ACHN (cell line): Measurements from ENCODE around the gene PPIF.

Source experiments
- DNase-seq: peaks from one replicate; pipeline ENCODE4 v3.0.0-alpha.2; 2015
- in situ Hi-C: cut with HindIII; loops from 2 replicates; pipeline ENCODE4 v1.10.0; 2017; ENCODE audit warnings: low sequenced_read_pairs, low pct_ligation_motif_present, low pct_unique_long_range_greater_than_20kb

PPIF gene

DNA sequence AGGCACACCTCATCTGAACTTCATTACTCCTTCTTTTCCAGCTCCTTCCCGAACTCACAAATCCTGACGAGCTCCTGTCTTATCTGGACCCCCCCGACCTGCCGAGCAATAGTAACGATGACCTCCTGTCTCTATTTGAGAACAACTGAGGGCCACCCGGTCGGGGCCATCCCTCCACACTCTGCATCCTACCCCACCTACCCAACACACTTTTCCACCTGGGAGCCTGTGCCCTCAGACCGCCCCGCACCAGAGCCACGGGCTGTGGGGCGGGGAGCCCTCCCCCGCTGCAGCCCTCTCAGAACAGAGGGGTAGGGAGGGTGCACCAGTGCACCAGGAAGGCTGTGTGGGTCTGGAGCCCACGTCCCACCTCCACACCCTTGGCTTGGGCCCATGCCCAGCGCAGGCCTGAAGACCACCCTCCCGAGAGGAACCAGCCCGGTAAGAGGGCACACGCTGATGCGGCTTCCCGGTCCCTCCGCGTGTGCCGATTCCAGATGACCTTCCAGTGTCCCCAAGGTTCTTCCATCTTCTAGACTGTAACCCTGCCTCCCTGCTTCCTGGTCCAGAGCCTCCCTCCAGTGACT is 34.6 kb upstream of the PPIF start:
- in situ Hi-C loops = no loop called here
- DNase-seq = no peak

DNA sequence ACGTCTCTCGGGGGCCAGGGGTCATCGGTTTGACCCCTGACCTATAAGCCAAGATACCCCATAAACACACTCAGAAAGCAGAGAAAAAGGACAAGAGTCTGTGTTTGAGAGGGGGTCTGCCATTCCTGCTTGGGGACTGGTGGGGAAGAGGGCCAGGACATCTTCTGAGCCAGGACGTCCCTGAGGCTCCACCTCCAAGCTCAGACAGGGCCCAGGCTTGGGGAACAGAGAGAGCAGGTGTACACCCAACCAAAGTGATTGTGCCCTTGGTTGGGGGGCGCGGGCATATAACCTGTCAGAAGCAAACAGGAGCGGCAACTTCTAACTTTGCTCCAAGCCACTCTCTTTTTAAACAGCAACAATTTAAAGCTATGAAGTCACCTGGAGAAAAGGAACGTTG is 33.9 kb upstream of the PPIF start:
- in situ Hi-C loops = no loop called here
- DNase-seq = no peak

DNA sequence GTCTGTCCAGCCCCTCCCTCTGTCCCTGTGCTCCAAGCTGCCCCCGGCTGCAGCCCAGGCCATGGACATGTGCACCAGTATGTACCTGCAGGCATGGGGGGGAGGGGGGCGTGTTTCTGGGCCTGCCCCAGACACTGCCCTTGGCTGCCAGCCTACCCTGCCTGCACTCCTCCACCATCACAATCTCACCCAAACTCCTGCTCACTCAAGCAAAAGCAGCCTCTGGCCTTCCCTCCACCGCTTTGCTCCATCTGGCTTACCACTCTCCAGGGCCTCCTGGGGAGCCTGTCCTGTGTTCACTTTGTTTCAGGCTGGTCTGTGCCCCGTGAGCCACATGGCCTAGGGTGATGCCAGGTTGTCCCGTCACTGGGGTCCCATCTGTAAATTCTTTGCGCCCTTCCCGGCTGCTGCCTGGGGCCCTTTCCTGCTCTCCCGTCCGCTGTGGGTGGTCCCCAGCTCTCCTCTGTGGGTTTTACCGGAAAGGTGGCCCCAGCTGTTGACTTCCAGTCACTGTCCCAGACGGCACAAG is 33.3 kb upstream of the PPIF start:
- in situ Hi-C loops = no loop called here

DNA sequence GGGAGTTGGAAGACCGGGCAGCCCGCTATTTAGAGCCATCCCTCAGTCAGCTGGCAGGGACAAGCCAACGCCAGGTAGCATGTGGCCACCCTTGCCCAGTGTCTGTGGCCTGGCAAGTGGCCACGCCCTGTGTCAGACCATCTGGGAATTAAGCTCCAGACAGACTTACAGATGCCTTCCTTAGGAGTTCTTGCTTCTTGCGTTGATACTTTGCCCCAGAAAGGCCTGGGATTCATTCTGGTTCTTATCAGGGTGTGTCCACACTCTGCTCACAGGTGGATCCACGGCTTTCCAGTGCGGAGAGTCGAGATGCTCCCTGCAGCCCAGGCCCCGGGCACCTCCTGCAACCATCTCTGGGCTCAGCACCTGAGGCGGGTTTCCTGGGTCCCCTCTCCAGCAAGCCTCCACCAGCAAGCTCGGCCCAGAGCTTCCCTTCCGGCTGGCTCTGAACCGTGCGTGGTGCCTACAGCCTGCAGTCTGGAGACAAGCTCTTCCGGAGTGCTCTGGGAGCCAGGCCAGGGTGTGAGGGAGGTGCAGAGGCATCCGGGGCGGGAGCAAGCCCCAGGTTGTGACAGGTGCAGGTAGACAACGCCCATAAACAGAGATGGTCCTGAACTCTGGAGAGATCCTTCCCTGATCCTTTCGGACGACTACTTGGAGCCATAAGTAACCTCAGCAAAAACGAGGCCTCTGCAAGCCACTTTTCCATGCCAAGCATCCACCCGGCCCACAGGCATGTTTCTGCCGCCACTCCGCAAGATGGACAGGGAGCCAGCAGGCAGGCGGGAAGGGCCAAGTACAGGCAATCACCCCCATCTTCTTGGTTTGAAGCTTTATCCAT is 32.3 kb upstream of the PPIF start:
- DNase-seq = no peak
- in situ Hi-C loops = no loop called here

More for the DNA sequence above, 33.3 kb upstream of the PPIF start:
- DNase-seq = no peak

DNA sequence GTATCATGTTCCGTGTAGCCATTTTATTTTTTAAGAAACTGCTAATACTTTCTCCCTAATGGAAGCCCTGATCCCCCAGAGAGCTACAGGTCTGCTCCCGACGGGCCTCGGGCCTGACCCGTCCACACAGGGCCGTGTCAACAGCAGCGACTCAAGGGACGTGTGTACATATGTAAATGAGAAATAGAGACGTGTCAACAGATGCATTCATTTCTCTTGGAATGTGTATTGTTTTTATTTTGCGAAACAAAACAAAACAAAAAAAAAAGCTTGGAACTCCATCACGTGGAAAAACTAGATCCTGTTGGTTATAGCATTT is 31.7 kb upstream of the PPIF start:
- DNase-seq = no peak
- in situ Hi-C loops = no loop called here

DNA sequence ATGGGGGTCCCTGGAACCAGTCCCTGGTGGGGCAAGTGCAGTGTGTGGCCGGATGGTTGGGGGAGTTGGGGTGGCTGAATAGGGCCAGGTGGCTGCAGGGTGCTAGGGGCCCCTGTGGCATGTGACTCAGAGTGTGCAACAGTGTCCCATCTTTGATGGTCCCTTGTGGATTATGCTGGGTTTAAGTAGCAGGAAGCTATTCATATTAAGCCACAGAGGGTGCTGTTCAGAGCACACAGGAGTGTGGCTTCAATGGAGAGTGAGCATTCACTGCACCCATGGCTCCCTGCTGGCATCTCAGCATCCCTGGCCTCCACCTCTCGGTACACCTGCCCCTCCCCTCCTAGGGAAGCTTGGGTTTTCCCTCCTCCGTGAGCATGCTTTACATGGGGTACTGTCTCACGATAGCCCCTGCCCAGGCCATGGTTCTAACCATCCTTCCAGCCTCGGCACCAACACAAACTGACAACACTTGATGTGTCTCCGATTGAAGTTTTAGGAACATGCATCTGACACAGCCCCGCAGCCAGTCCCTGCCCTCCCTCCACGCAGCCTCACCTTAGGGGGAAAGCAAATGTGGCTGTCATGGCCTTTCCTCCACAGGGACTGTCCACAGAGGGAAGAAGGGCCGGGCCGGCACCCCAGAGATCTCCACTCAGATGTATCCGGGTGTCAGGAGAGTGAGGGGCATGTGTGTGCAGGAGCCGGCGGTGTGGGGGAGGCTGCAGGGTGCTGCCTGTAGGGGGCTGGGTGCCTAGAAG is 30.4 kb upstream of the PPIF start:
- DNase-seq = no peak
- in situ Hi-C loops = no loop called here

DNA sequence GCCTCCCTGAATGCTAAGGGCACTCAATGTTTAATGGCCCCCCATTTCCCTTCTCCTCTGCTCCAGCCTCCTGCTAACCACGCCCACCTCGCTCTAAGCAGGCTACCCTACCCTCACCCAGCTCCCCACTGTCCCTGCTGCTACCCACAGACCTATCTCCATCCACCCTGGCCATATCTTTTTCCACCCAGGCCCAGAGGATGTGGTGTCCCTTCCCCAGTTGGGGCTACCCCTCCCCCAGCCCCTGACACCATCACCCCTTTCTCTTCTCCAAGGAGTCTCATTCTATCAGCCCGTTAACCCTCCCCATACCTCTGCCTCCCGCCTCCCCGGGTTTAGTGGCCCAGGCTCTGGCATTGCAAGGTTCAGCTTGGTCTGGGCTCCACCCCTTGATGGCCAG is 28.9 kb upstream of the PPIF start:
- in situ Hi-C loops = no loop called here
- no peak for DNase-seq

DNA sequence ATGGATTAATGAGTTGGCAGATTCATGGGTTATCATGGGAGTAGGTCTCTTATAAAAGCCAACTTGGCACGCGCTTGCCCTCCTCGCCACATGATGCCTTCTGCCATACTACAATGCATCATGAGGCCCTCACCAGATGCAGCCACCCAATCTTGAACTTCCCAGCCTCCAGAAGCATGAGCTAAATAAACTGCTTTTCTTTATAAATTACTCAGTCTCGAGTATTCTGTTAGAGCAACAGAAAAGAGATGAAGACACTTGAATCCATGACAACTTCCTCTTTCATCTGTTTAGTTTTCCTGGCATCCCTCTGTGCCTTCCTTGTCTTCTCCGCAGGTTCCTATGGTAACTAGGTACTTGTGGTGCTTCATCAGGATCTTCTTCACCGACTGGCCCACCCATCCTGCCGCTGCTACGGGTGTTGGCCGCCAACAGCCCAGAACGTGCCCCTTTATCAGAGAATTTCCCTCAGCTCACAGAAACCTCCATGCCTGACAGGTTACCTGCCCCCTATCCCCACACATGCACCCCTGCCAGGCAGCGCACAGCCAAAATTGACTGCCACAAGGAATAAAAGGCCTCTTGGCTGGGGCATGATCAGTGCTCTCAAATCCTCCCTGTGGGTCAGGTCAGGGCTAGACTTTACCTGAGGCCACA is 28.0 kb upstream of the PPIF start:
- in situ Hi-C loops = no loop called here
- no peak for DNase-seq

DNA sequence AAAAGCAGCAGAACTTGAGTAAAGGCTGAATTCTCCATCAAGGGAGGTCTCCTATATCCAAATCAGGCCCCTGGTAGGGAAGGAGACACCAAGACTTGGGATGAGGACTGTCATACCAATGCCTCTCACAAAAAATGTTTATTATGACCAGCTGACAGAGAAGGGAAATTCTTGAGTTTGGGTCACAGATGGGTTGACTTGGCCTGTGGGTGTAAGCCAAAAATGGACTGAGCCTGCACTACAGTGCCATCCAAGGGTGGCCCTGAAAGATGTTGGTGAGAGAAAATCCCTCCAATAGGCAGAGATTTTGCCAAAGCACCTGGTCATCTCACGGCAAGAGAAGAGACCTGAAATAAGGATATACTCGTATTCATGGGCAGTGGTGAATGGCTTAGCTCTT is 27.0 kb upstream of the PPIF start:
- in situ Hi-C loops = no loop called here
- DNase-seq = no peak

DNA sequence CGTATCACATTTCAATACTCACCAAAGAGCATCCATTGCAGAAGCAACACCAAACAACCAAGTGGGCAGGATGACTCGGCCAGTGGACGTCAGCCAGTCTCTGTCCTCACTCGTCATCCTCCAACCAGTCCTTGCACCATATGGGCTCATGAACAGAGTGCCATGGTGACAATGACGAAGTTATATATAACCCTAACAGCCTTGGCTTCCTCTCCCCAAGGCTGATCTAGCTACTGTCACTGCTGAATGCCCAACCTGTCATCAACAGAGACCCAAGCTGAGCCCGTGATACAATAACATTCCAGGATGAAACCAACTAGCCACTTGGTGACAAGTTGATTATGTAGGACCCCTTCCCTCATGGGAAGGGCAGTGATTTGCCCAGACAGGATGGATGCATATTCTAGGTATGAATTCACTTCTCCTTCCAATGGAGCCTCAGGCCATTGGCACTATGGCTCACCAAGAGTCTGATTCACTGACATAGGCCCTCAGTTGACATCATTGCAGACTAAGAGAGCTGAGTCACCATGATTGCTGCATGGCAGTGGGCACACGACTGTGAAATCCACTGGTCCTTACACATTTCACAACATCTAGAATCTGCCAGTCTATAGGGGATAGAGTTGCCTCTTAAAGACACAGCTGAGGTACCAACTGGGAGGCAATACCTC is 26.3 kb upstream of the PPIF start:
- in situ Hi-C loops = no loop called here
- DNase-seq = peak; percentile 88

DNA sequence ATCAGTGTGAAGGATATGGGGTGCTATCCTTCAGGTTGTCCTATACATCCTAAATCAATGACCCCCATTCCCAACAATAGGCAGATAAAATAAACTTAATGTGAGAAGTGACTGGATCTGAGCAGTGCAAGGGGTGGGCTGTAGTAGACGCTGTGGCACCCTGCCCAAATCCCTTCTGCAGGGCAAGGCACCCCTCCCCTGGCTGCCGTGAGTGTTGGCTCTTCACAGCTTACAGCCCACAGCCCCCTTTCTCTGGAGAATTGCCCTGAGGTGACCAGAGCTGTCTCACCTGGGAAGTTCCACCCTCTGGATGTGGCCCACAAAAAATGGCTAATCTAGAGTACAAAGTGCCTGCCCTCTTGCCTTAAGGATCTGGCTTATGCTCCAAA is 25.8 kb upstream of the PPIF start:
- in situ Hi-C loops = no loop called here
- DNase-seq = no peak

DNA sequence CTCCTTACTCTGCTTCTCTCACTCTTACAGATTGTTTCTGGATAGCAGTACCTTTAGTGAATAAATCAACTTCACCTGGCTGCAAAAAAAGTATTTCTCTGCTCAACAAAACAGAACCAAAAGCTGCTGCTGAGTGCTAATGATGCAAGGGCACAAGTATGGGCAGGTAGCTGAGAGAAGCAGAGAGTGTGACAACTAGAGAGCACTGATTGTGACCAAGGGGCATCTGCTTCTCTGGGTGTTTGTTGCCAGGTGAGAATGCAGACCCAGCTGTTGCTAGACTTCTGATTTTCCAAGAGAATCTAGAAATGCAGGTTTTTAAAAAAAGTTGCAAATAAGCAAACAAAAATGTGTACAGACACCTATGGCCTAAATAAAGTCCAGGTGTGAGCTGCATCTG is 25.3 kb upstream of the PPIF start:
- no peak for DNase-seq

DNA sequence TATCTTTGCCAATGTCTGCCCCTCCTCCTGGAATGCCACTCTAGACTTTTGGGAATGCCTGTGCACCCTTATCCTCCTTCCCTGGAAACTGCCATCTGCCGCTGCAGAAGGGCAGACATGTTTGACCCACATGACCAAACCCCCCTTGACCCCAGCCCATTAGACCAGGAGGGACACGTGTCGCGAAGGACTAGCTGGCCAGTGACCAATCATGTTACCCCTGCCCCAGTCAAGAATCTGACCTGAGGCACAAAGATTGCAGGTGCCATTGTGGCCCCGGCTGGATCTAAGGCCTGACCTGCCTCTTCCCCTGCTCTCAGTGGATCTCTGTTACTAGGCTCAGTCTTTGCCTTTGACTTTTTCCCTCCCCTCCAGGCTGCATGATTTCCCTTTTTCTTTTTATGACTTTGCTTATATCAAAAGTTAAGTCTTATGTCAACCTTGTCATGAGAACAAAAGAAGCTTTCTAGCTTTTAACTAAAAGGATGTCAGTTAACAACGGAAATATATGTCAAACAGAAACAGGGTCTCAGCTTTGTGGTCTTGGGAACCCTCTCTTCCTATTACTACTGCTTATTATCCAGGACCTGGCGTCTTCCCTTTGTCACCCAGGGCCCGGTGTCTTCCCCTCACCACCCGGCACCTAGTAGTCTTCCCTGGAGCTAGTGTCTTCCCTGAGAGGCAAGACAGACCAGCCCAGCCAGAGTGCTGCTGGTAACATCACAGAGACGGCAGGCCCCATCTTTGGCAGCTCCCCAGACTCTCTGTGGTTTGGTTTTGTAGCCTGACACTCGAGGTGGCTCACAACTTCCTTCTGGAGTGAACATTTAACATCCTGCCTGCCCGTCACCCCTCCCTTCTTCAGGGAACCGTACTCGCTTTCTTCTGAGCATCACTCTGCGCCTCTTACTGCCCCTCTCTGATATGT is 24.4 kb upstream of the PPIF start:
- DNase-seq = peak; percentile 40
- in situ Hi-C loops = no loop called here

More for the DNA sequence above, 25.3 kb upstream of the PPIF start:
- in situ Hi-C loops = no loop called here

DNA sequence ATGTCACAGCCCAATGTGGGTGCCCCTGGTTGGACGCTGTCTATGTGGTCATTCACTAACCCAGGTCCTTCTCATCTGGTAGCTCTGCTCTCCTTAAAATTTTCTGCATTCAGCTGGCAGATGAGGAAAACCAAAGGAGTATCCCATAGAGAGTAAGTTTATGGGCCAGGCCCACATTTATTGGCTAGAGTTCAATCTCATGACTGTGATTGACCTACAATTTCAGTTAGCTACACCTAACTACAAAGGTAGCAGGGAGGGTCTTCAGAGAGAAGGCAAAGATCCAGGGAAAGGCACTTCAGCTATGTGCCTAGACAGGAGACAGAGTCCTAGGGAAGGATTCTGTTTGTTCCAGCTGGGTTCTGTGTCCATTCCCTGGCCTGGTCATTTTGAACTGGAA is 23.7 kb upstream of the PPIF start:
- in situ Hi-C loops = no loop called here
- DNase-seq = no peak

DNA sequence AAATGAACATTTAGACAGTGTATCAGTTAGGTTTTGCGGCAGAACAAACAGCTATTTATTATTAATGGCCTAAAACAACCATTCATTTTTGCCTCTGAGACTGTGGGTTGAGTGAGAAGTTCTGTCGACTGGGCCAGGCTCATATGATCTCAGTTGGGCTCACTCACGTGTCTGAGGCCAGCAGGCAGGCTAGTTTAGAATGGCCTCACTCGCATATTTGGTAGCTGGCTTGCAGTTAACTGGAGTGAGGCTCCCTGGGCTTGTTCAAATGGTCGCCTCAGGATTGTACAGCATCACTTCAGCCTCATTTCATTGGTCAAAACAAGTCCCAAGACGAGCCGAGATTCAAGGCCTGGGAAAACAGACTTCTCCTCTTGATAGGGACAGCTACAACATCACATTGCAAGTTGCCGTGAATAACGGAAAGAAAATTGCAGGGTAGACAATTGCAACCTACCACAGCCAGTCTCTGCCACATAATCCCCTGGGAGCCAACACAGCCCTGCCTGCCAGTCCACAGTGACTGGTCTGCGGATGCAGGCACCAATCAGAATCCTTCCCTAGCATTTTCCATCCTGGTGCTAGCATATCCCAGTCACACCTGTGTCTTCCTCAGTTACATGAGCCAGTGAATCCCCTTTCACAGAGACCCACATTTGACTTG is 23.1 kb upstream of the PPIF start:
- in situ Hi-C loops = no loop called here
- DNase-seq = no peak

DNA sequence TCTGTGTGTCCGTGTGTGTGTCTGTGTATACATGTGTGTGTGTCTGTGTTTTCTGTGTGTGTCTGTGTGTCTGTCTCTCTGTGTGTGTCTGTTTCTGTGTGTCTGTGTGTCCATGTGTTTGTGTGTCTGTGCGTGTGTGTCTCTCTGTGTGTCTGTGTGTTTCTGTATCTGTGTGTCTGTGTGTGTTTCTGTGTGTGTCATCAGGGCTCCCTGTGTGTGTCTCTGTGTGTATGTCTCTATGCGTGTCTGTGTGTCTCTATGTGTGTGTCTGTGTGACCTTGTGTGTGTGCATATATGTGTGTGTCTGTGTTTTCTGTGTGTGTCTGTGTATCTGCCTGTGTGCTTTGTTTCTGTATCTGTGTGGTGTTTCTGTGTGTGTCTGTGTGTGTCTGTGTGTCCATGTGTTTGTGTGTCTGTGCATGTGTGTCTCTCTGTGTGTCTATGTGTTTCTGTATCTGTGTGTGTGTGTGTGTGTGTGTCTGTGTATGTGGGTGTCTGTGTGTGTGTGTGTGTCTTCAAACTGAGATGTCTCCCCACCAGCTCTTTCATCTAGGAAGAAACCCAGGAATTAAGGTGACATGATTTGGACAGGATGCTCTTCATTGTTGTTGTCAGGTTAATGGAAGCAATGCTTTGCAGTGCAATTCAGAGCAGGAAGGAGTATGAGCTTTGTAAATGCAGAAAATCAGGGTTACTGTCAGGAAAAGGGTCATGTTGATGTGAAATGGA is 20.7 kb upstream of the PPIF start:
- DNase-seq = no peak
- in situ Hi-C loops = no loop called here

DNA sequence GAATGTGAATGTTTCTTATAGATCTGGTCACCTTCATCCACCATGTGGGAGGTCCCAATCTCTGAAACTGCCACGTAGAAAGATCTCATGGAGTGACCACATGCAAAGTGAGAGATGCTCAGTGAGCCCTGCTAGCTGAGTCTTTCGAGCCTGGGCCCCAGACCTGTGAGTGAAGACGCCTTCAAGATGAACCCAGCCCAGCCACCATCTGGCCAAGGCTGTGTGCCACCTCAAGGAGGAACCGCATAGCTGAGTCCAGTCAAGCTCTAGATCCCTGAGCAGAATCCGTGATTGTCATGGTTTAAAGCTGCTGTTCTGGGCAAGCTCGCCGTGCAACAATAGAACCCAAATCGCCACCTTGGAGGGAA is 20.2 kb upstream of the PPIF start:
- DNase-seq = no peak
- in situ Hi-C loops = no loop called here
